Measurements from ENCODE around the gene LDHAL6B.

The LDHAL6B gene

DNA sequence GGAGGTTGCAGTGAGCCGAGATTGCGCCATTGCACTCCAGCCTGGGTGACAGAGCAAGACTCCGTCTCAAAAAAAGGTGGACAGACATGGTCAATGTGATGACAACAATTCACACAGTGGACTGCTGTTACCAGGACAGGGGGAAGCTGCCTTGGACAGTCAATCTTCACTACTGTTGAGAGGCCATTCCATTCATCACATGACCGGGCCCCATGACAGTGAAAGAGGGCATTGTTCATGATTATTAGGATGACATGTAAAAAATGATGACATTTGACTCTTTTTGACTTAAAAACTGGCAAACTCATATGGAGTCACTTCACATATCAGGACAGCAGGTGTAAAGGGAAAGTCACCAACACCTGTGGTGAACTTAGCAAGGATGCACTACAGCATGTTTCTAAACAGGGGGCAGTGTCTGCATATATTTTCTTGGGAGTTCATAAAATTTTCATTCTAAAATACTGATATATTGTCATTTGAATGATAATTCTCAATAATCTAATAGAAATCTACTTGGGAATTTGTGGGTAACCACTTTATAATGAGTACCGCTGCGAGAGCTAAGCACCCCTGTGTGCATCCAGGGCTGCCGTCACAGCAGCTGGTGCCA is 34.2 kb upstream of the LDHAL6B start:
- no peak for FAIRE-seq
- DNase-seq (ENCODE audit: insufficient read length, low spot score), result no peak
- TF ChIP-seq, protein P1, sequence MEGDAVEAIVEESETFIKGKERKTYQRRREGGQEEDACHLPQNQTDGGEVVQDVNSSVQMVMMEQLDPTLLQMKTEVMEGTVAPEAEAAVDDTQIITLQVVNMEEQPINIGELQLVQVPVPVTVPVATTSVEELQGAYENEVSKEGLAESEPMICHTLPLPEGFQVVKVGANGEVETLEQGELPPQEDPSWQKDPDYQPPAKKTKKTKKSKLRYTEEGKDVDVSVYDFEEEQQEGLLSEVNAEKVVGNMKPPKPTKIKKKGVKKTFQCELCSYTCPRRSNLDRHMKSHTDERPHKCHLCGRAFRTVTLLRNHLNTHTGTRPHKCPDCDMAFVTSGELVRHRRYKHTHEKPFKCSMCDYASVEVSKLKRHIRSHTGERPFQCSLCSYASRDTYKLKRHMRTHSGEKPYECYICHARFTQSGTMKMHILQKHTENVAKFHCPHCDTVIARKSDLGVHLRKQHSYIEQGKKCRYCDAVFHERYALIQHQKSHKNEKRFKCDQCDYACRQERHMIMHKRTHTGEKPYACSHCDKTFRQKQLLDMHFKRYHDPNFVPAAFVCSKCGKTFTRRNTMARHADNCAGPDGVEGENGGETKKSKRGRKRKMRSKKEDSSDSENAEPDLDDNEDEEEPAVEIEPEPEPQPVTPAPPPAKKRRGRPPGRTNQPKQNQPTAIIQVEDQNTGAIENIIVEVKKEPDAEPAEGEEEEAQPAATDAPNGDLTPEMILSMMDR (IDR thresholded peaks at IDR 0.05; ENCODE audit: insufficient read depth, missing control alignments), result no peak

- TF ChIP-seq, protein P1 (IDR thresholded peaks at IDR 0.05; ENCODE audit: insufficient read depth, missing control alignments), result no peak
- DNase-seq (ENCODE audit: insufficient read length, low spot score) (no peak), FAIRE-seq (no peak)
Measured at GRCh38 chr15:59173194-59173593, 33.4 kb upstream of the LDHAL6B start.

DNA sequence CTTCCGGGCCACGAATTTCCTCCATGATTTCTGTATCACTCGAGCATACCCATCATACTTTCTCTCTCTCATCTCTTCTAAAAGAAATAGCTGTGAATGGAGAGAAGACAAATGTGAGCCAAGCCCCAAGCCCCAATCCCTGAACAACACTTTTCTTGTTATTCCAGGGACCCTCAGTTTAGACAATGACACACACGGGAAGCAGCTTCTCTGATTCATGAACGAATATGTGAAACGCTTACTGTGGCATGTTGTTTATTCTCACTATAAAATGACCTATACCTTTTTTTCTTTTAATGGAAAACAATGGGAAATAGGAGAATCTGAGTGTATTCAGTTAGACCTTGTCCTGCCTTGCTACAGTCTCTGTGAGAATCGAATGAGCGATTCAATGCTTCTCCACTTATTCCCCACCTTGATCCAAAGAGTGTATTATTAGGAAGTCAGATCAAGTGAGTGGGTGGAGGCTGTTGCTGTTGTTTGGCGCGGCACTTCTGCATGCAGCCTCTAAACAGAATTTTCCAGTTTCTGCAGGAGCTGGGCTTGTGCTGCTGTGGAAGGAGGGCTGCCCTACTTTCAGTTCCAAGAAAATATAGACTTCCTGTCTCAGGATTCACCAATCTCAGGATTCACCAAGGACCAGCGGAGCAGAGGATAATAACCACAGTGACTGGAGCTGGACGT is 32.4 kb upstream of the LDHAL6B start:
- FAIRE-seq (no peak), DNase-seq (ENCODE audit: insufficient read length, low spot score) (no peak)
- TF ChIP-seq, protein P1 (IDR thresholded peaks at IDR 0.05; ENCODE audit: insufficient read depth, missing control alignments), result no peak

- TF ChIP-seq, protein P1 (IDR thresholded peaks at IDR 0.05; ENCODE audit: insufficient read depth, missing control alignments), result peak; percentile 68
- no peak for FAIRE-seq
- DNase-seq (ENCODE audit: insufficient read length, low spot score), result peak; percentile 34
Measured at GRCh38 chr15:59174835-59175831, 31.5 kb upstream of the LDHAL6B start.

DNA sequence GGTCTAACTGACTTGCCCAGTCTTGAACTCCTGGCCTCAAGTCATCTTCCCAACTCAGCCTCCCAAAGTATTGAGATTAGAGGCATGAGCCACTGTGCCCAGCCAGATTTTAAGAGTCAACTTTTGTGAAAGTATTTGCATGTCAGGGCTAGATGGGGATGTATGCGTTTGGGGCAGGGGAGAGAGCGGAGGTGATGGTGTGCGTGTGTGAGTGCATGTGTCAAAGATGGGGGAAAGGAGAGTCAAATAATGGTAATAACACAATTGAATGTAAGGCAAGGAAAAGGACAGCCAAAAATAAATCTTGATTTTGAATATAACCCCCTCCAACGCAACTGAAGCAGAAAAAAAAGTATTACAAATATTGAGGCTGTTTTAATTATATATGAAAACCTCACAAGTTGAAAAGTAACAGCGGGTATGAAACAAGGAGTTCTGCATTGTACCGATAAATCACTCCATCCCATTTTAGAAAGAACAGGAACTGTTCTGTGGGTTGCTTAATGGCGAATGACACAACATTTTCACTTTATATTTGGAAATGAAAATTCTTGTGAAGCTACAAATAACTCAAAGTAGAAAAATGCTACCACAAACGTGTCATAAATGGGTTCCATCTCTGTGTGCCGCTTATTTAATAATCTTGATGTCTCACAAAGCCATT is 29.9 kb upstream of the LDHAL6B start:
- FAIRE-seq (no peak), DNase-seq (ENCODE audit: insufficient read length, low spot score) (no peak)
- TF ChIP-seq, protein P1 (IDR thresholded peaks at IDR 0.05; ENCODE audit: insufficient read depth, missing control alignments), result no peak

DNA sequence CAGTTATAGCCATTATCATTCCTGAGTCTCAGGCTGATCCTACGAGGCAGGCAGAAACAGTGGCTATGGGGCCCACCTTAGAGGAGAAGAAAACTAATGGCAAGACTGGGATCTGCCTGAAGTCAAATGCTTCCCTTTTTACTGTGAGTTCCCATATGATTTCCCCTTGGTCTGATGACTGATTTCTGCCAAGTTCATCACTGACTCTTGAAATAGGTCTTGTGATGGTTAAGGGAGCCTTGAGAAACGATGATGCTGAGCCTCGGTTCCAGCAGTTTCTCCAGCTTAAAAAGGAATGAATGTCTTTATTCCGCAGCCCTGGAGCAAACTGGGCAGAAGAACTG is 29.4 kb upstream of the LDHAL6B start:
- FAIRE-seq (no peak), DNase-seq (ENCODE audit: insufficient read length, low spot score) (no peak)

More for the DNA sequence above, 29.4 kb upstream of the LDHAL6B start:
- TF ChIP-seq, protein P1 (IDR thresholded peaks at IDR 0.05; ENCODE audit: insufficient read depth, missing control alignments), result no peak

All from D721Med (cell line).